Heart left ventricle (tissue), 16 donors: ENCODE measurements around the gene CRMP1. TPM values are rescaled to one million over a fixed set of nuclear protein-coding genes. Genes with fewer than 3 reads are reported as not detected.

Experiments used
- ATAC-seq, 4 donors: fragments of 200-7000 bp; cut with Tn5 transposase; one replicate each; pipeline ENCODE4 v1.9.1; 2020 to 2022; ENCODE audit warnings: moderate library complexity in 4 of 4, mild to moderate bottlenecking in 3 of 4, moderate number of reproducible peaks in 1 of 4
- DNase-seq, 5 donors: peaks; one replicate each; pipeline ENCODE4 v3.0.0-alpha.2; 2020
- H3K27ac ChIP-seq, 12 donors: fragments of 200-600 bp; sonication (generic) in 4 of 12; one replicate each; pipeline versions ENCODE4 v1.5.0 to v1.8.0; 2016 to 2022; ENCODE audit warnings: mild to moderate bottlenecking in 2 of 12
- H3K27me3 ChIP-seq, 9 donors: fragments of 200-600 bp; sonication (generic) in 2 of 9; one replicate each; pipeline versions ENCODE4 v1.5.1 to v1.8.0; 2016 to 2022; ENCODE audit warnings: mild to moderate bottlenecking in 3 of 9
- H3K36me3 ChIP-seq, 9 donors: fragments of 200-600 bp; sonication (generic) in 2 of 9; one replicate each; pipeline versions ENCODE4 v1.5.0 to v1.8.0; 2018 to 2022; ENCODE audit warnings: mild to moderate bottlenecking in 2 of 9
- H3K4me1 ChIP-seq, 12 donors: fragments of 200-600 bp; sonication (generic) in 4 of 12; one replicate each; pipeline versions ENCODE4 v1.5.0 to v1.8.0; 2016 to 2022; ENCODE audit warnings: mild to moderate bottlenecking in 3 of 12
- H3K4me3 ChIP-seq, 12 donors: fragments of 200-600 bp; sonication (generic) in 4 of 12; one replicate each; pipeline versions ENCODE4 v1.5.0 to v1.8.0; 2017 to 2022; ENCODE audit warnings: mild to moderate bottlenecking in 9 of 12, moderate library complexity in 4 of 12
- H3K9me3 ChIP-seq, 12 donors: fragments of 200-600 bp; sonication (generic) in 4 of 12; one replicate each; pipeline versions ENCODE4 v1.5.0 to v1.8.0; 2016 to 2022; ENCODE audit warnings: mild to moderate bottlenecking in 1 of 12
- POLR2A ChIP-seq, 2 donors: fragments of 450-650 bp; IDR thresholded peaks; one replicate each; pipeline ENCODE4 v1.6.1; 2017; ENCODE audit warnings: antibody characterized with exemption in 2 of 2, mild to moderate bottlenecking in 2 of 2, moderate library complexity in 2 of 2
- WGBS, 4 donors: extraction: QIAGEN DNeasy Blood & Tissue Kit in 2 of 4; methylation state at CpG; one replicate each; pipeline versions ENCODE4 v1.1.5 to v1.1.7; 2013 to 2018; 5-methylcytosine and 5-hydroxymethylcytosine counted together
- intact Hi-C, 10 donors: fragments of 100-400 bp; cut with DNase I; formaldehyde crosslinking; loops; one replicate each; pipeline versions ENCODE4 v1.11.1 to v1.14.2; 2022
- polyA plus RNA-seq, 2 donors: library from polyadenylated mRNA; stranded (reverse); fragments of 200-250 nt; gene quantifications; one replicate each; pipeline ENCODE4 v1.2.3, GENCODE V29; 2013
- total RNA-seq, 9 donors: library from RNA; depleted of rRNA in 2 of 9; stranded (reverse); fragments of >200 nt in 2 of 9; fragmentation: NEBNext Ultra II Directional in 3 of 9; extraction: Animal tissue kit (Norgen Biotek cat#: 25700) in 3 of 9; gene quantifications; one replicate each; pipeline versions ENCODE4 v1.1.0 to v1.2.4, GENCODE V29; 2016 to 2023
- TF ChIP-seq, protein P1 (sequence below), 12 donors: fragments of 200-600 bp; sonication (generic) in 4 of 12; IDR thresholded peaks; one replicate each; pipeline versions ENCODE4 v1.5.0 to v1.8.0; 2018 to 2022; ENCODE audit warnings: antibody characterized with exemption in 12 of 12, mild to moderate bottlenecking in 5 of 12
- donor health status: ischemic (EF 13 %, LVEDD 7.1; RV severe dilation, severe dysfunction).
- donor health status: healthy with polysubstance abuse.
- donor health status: DM: no; HTN: yes; CAD: no.
- donor health status: DM: no; HTN: no; CAD: no.
- donor health status: ischemic (EF 25% LVEDD 6.9; RV normal size, moderate dysfunction).
- donor health status: ischemic (EF 25% LVEDD 5.7; RV mildly dilated, moderate dysfunction).
- donor health status: healthy.
- donor health status: DM: yes; HTN: yes; CAD: no.
- donor health status: ischemic (EF 35%, LVEDD 5.7; RV mildly dilated, moderate dysfunction).
- donor health status: nonischemic (EF 11% LVEDD 7.7; RV severe dilation, severe dysfunction).
- donor health status: DM: yes; HTN: yes; CAD: no.
- donor health status: PGD.
- donor health status: ischemic (EF 29% LVEDD 5.4; RV normal size, mild dysfunction).
- donor health status: nonischemic (EF 23%, LVEDD 6.1; RV moderate dilation, normal function).

CRMP1 gene
- total and polyA plus RNA-seq, 11 donors: 0.34 to 2.4 (median 0.93) TPM

DNA sequence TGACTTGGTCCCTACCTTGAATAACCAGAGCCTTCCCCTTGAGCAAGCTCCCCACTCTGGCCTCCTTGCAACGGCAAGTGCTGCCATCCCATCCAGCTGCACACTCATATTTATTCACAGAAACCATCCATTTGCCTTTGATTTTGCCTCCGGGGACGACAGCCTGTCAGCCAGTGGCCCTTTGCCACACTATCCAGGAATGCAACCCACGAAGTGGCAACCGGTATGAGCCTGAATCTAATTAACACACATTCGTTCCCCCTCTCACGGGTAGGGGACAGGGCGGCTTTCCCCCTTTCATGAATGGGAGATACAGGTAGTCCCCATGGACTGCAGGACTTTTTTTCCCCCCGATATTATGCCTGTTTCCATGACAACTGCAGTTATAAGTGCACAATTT, 15.5 kb downstream of the CRMP1 start:
- peaks cover 0 to 15% (median 0%) of the 10 kb centered on the region in 9 donors for H3K27me3 ChIP-seq
- intact Hi-C loops: no loop called here
- no peak overlapping the region for H3K4me3 ChIP-seq
- WGBS, 4 donors: 80 to 85% (median 81%) methylated on average over 9 of the region's 9 CpGs
- no peaks in the 10 kb centered on the region for H3K9me3 ChIP-seq
- TF ChIP-seq, protein P1, sequence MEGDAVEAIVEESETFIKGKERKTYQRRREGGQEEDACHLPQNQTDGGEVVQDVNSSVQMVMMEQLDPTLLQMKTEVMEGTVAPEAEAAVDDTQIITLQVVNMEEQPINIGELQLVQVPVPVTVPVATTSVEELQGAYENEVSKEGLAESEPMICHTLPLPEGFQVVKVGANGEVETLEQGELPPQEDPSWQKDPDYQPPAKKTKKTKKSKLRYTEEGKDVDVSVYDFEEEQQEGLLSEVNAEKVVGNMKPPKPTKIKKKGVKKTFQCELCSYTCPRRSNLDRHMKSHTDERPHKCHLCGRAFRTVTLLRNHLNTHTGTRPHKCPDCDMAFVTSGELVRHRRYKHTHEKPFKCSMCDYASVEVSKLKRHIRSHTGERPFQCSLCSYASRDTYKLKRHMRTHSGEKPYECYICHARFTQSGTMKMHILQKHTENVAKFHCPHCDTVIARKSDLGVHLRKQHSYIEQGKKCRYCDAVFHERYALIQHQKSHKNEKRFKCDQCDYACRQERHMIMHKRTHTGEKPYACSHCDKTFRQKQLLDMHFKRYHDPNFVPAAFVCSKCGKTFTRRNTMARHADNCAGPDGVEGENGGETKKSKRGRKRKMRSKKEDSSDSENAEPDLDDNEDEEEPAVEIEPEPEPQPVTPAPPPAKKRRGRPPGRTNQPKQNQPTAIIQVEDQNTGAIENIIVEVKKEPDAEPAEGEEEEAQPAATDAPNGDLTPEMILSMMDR (IDR thresholded peaks at IDR 0.05): no peak
- no peak for TF ChIP-seq POLR2A (IDR thresholded peaks at IDR 0.05)
- ATAC-seq (no peak), DNase-seq (no peak)
- no peaks in the 10 kb centered on the region for H3K4me1 ChIP-seq
- no peaks in the 10 kb centered on the region for H3K36me3 ChIP-seq
- H3K27ac ChIP-seq: no peak overlapping the region

GRCh38 chr4:5874811-5875449, 18.0 kb downstream of the CRMP1 start:
- Histone ChIP-seq H3K27ac (no peak overlapping the region), H3K9me3 (no peaks in the 10 kb centered on the region), H3K4me3 (no peak overlapping the region), H3K27me3 (peaks cover 0 to 15% (median 0%) of the 10 kb centered on the region in 9 donors), H3K36me3 (no peaks in the 10 kb centered on the region), H3K4me1 (no peaks in the 10 kb centered on the region)
- ATAC-seq (no peak), DNase-seq (no peak)
- intact Hi-C loops: no loop called here
- WGBS, 4 donors: 44 to 51% (median 47%) methylated on average over 6 of the region's 6 CpGs
- TF ChIP-seq POLR2A (IDR thresholded peaks at IDR 0.05): no peak
- TF ChIP-seq, protein P1 (IDR thresholded peaks at IDR 0.05): no peak

DNA sequence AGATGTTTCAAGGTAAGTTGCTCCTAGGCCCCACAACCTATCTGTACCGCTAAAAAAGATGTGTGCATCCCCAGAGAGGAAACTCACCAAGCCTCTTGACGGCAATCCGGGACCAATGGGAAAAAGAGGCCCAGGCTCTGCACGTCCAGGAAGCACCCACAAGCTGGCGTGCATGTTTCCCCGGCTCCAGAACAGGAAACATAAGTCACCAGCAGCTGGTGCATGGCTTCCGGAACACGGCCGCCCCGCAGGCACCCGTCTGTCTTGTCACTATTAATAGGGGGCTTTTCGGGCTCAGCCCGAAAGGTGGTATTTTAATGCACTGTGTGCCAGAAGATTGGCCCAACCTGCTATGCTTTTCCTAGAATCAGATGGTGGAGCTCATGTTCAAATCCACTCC, 22.2 kb downstream of the CRMP1 start:
- DNase-seq (no peak), ATAC-seq (no peak)
- intact Hi-C loops: no loop called here
- 70 to 91% (median 74%) methylated on average over 12 to 13 of the region's 13 CpGs for WGBS, 4 donors
- Histone ChIP-seq H3K36me3 (no peaks in the 10 kb centered on the region), H3K27ac (no peak overlapping the region), H3K9me3 (no peaks in the 10 kb centered on the region), H3K27me3 (peaks cover 0 to 8% (median 0%) of the 10 kb centered on the region in 9 donors), H3K4me3 (no peak overlapping the region), H3K4me1 (no peaks in the 10 kb centered on the region)
- TF ChIP-seq, protein P1 (IDR thresholded peaks at IDR 0.05): no peak
- no peak for TF ChIP-seq POLR2A (IDR thresholded peaks at IDR 0.05)

GRCh38 chr4:5869966-5870619, 22.8 kb downstream of the CRMP1 start:
- Histone ChIP-seq H3K9me3 (no peaks in the 10 kb centered on the region), H3K27ac (no peak overlapping the region), H3K4me3 (no peak overlapping the region), H3K36me3 (no peaks in the 10 kb centered on the region), H3K27me3 (peaks cover 0 to 8% (median 0%) of the 10 kb centered on the region in 9 donors), H3K4me1 (no peaks in the 10 kb centered on the region)
- 85 to 87% (median 86%) methylated on average over 14 of the region's 14 CpGs for WGBS, 4 donors
- intact Hi-C loops: no loop called here
- TF ChIP-seq, protein P1 (IDR thresholded peaks at IDR 0.05): no peak
- no peak for TF ChIP-seq POLR2A (IDR thresholded peaks at IDR 0.05)
- ATAC-seq: no peak
- no peak for DNase-seq
